ENCODE measurements around the gene TSFM. TPM values are rescaled to one million over a fixed set of nuclear protein-coding genes. Genes with fewer than 3 reads are reported as not detected.

TSFM gene
- total and polyA plus RNA-seq, 8 donors: 7.2 to 16.7 (median 13.5) TPM

DNA sequence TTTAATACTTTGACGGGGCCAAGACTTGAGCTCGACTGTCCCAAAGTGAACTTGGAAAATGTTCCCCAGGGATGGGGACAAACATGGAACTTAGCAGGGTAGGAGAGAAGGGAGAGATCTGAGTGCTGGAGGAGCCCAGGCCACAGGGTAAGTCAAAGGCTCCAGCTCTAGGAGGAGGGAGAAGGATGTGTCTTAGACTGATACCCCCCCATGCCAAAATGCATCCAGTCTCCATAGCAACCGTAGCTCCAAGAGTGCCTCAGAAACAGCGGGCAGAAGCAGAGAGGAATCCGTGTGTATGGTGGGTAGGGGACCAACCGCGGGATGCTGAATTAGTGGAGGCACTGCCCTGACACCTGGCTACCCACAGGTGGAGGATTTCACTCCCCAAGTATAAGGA lies 43.2 kb upstream of the TSFM start:
- no peak overlapping the region for H3K27ac ChIP-seq
- peaks cover 9 to 15% (median 13%) of the 10 kb centered on the region in 3 donors for H3K4me1 ChIP-seq
- TF ChIP-seq, protein P1, sequence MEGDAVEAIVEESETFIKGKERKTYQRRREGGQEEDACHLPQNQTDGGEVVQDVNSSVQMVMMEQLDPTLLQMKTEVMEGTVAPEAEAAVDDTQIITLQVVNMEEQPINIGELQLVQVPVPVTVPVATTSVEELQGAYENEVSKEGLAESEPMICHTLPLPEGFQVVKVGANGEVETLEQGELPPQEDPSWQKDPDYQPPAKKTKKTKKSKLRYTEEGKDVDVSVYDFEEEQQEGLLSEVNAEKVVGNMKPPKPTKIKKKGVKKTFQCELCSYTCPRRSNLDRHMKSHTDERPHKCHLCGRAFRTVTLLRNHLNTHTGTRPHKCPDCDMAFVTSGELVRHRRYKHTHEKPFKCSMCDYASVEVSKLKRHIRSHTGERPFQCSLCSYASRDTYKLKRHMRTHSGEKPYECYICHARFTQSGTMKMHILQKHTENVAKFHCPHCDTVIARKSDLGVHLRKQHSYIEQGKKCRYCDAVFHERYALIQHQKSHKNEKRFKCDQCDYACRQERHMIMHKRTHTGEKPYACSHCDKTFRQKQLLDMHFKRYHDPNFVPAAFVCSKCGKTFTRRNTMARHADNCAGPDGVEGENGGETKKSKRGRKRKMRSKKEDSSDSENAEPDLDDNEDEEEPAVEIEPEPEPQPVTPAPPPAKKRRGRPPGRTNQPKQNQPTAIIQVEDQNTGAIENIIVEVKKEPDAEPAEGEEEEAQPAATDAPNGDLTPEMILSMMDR (IDR thresholded peaks at IDR 0.05): no peak
- intact Hi-C loops (cut with DNase I): no loop called here
- ATAC-seq (no peak), FAIRE-seq (no peak), DNase-seq (no peak)
- 14 to 17% methylated on average over 7 of the region's 7 CpGs for WGBS, 2 donors
- peaks cover 0 to 12% (median 0%) of the 10 kb centered on the region in 4 donors for H3K27me3 ChIP-seq
- H3K9me3 ChIP-seq: no peaks in the 10 kb centered on the region
- no peaks in the 10 kb centered on the region for H3K36me3 ChIP-seq
- H3K4me3 ChIP-seq: no peak overlapping the region

DNA sequence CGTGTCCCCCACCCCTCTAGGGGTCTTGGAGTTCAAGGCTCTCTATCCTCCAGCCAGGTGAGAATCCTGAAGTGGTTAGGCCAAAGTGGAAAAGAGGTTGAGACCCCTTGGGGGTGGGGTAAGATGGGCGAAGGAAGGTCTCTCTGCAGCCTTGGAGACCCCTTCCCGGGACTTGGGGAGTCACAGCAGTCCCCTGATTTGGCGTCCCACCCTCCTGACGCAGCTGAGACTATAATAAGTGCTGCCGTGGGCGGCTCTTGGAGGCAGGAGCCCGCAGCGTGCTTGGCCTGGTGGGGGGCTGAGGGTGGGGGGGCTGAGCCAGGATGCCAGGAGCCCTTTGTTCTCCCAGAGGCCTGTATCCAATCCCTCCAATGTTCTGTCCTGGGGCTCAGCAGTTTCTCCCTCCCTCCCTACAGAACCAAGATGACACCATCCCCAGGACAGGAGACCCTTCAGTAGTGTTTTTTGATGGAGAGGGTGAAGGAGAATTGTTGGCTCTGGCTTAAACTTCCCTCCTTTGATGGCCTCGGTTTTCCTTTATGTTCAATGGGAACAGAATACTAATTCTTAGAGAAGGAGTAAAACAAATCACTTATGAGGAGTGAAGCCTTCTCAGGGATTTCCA lies 42.6 kb upstream of the TSFM start:
- intact Hi-C loops (cut with DNase I): no loop called here
- Histone ChIP-seq H3K4me1 (peaks cover 9 to 15% (median 13%) of the 10 kb centered on the region in 3 donors), H3K27ac (no peak overlapping the region), H3K9me3 (no peaks in the 10 kb centered on the region), H3K4me3 (no peak overlapping the region), H3K36me3 (no peaks in the 10 kb centered on the region), H3K27me3 (peaks cover 0 to 11% (median 0%) of the 10 kb centered on the region in 4 donors)
- no peak for FAIRE-seq
- 37 to 41% methylated on average over 9 to 10 of the region's 10 CpGs for WGBS, 2 donors
- ATAC-seq: no peak
- no peak for DNase-seq
- TF ChIP-seq, protein P1 (IDR thresholded peaks at IDR 0.05): no peak

DNA sequence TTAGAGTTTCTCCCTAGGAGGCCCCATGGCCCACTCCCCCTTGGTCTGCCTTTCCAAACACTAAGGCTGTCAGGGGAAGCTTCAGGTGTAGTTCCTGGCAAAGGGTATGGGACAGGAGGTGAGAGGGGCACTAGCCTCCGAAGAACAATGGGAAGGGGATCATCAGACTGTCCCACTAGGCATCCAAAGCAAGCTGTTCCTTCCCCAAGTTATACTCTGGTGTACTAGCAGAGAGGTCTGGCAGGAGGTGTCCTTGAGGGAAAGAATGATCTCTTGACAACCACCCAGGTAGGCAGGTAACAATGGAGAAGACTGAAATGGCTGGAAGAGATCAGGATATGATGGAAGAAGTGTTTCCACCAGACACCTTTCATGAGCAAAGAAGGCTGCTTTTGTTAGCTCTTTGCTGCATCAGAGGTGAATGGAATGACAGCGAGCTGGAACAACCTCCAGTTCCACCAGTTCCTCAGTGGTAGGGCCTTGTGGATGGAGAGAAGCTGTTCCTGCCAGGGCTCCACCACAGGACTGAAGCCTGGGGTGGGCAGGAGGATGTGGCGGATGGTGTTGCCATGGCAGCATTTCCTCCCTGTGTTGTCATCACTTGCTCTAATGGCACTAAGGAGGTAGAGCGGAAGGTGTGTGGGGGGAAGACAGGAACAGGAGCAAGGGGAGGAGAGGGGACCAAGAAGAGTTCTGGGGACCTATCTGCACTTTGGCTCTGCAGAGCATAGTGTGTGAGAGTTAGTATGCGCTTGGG lies 41.8 kb upstream of the TSFM start:
- ATAC-seq (no peak), DNase-seq (no peak), FAIRE-seq (no peak)
- WGBS, 2 donors: 72 to 79% methylated on average over 5 of the region's 5 CpGs
- Histone ChIP-seq H3K4me1 (peaks cover 9 to 17% (median 15%) of the 10 kb centered on the region in 3 donors), H3K27ac (no peak overlapping the region), H3K27me3 (peaks cover 0 to 8% (median 0%) of the 10 kb centered on the region in 4 donors), H3K9me3 (no peaks in the 10 kb centered on the region), H3K36me3 (no peaks in the 10 kb centered on the region), H3K4me3 (no peak overlapping the region)
- TF ChIP-seq, protein P1 (IDR thresholded peaks at IDR 0.05): no peak
- intact Hi-C loops (cut with DNase I): no loop called here

DNA sequence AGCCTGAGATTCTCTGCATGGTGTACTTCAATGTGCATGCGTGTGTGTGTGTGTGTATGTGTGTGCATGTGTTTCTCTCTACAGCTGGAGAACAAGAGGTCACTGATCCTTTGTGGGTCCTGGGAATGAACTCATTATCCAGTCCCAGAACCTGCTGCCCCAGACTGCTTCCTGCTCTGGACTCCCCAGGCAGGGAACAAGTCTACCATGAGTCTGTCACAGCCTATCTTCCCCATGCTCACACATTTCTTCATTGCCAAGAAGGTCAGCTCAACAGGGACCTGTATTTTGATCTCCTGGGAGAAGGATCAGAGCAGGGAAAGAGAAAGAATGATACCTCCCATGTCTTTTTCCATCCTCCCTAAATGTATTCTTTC lies 41.2 kb upstream of the TSFM start:
- FAIRE-seq: no peak
- TF ChIP-seq, protein P1 (IDR thresholded peaks at IDR 0.05): no peak
- no peak overlapping the region for H3K4me3 ChIP-seq
- DNase-seq: no peak
- peaks cover 0 to 8% (median 0%) of the 10 kb centered on the region in 4 donors for H3K27me3 ChIP-seq
- intact Hi-C loops (cut with DNase I): no loop called here
- WGBS, 2 donors: 69 to 79% methylated on average over 1 of the region's 1 CpG
- no peaks in the 10 kb centered on the region for H3K36me3 ChIP-seq
- H3K9me3 ChIP-seq: no peaks in the 10 kb centered on the region
- peaks cover 9 to 18% (median 15%) of the 10 kb centered on the region in 3 donors for H3K4me1 ChIP-seq
- no peak for ATAC-seq
- H3K27ac ChIP-seq: no peak overlapping the region

Data from pancreas (tissue), 10 donors.